GM18909 (cell line): ENCODE data around the gene USP25.
"Not testable (repeated sequence)": the region's sequence is repeated elsewhere in the genome, so short reads cannot be mapped to it uniquely, and the experiment has no call there.

Source experiments
- ATAC-seq: cut with Tn5 transposase; IDR thresholded peaks from one replicate; pipeline ENCODE4 v1.9.1; 2021; ENCODE audit warnings: mild to moderate bottlenecking; ENCODE audit not compliant: unreplicated experiment, poor library complexity

Gene USP25

GRCh38 chr21:15732290-15732995 is 2.7 kb downstream of the USP25 start:
- peak; percentile 59 for ATAC-seq

- ATAC-seq = no peak
Measured at GRCh38 chr21:15732996-15733329, 3.2 kb downstream of the USP25 start.

- ATAC-seq = no peak
Measured at GRCh38 chr21:15735409-15735808, 5.6 kb downstream of the USP25 start.

- not testable (repeated sequence) for ATAC-seq
Measured at GRCh38 chr21:15735931-15736330, 6.1 kb downstream of the USP25 start.

GRCh38 chr21:15738779-15739178 is 9.0 kb downstream of the USP25 start:
- not testable (repeated sequence) for ATAC-seq

GRCh38 chr21:15740383-15740782 is 10.6 kb downstream of the USP25 start:
- ATAC-seq = no peak

- ATAC-seq = no peak
Measured at GRCh38 chr21:15741510-15741909, 11.7 kb downstream of the USP25 start.

GRCh38 chr21:15742052-15742670 is 12.4 kb downstream of the USP25 start:
- ATAC-seq = no peak

GRCh38 chr21:15742694-15743093 is 12.9 kb downstream of the USP25 start:
- no peak for ATAC-seq

GRCh38 chr21:15743593-15743992 is 13.8 kb downstream of the USP25 start:
- ATAC-seq = no peak

GRCh38 chr21:15744926-15745325 is 15.1 kb downstream of the USP25 start:
- ATAC-seq = no peak

GRCh38 chr21:15748586-15748985 is 18.8 kb downstream of the USP25 start:
- no peak for ATAC-seq

GRCh38 chr21:15749082-15749860 is 19.5 kb downstream of the USP25 start:
- ATAC-seq = no peak

- no peak for ATAC-seq
Measured at GRCh38 chr21:15749861-15750159, 20.0 kb downstream of the USP25 start.

GRCh38 chr21:15751037-15751436 is 21.3 kb downstream of the USP25 start:
- ATAC-seq = no peak

GRCh38 chr21:15751546-15751945 is 21.8 kb downstream of the USP25 start:
- no peak for ATAC-seq

GRCh38 chr21:15752763-15753407 is 23.1 kb downstream of the USP25 start:
- no peak for ATAC-seq

- no peak for ATAC-seq
Measured at GRCh38 chr21:15753741-15754140, 24.0 kb downstream of the USP25 start.

GRCh38 chr21:15754640-15755039 is 24.9 kb downstream of the USP25 start:
- ATAC-seq = peak; percentile 70

GRCh38 chr21:15755125-15755524 is 25.3 kb downstream of the USP25 start:
- ATAC-seq = no peak

- ATAC-seq = no peak
Measured at GRCh38 chr21:15759469-15759868, 29.7 kb downstream of the USP25 start.
